H9 (cell line): ENCODE results near the gene ITCH. TPM values are rescaled to one million over a fixed set of nuclear protein-coding genes. Genes with fewer than 3 reads are reported as not detected.

Experiments
- DNase-seq: peaks from one replicate; pipeline ENCODE4 v3.0.0-alpha.2; 2017
- H2AFZ ChIP-seq: one replicate; pipeline ENCODE4 v1.6.1; 2013; ENCODE audit warnings: mild to moderate bottlenecking, low read length, control low read depth, moderate library complexity
- H2AK5ac ChIP-seq: 2 replicates; pipeline ENCODE4 v1.6.1; 2013; ENCODE audit warnings: low read length, control low read depth, mixed read lengths; ENCODE audit not compliant: insufficient read length
- H2BK120ac ChIP-seq: one replicate; pipeline ENCODE4 v1.6.1; 2013; ENCODE audit warnings: low read depth, mild to moderate bottlenecking, low read length, control low read depth, inconsistent platforms; ENCODE audit not compliant: poor library complexity, severe bottlenecking
- H2BK12ac ChIP-seq: 2 replicates; pipeline ENCODE4 v1.6.1; 2013; ENCODE audit warnings: low read length, control low read depth, mixed read lengths, low read depth; ENCODE audit not compliant: insufficient read length
- H2BK15ac ChIP-seq: 2 replicates; pipeline ENCODE4 v1.6.1; 2013; ENCODE audit warnings: low read depth, low read length, control low read depth
- H2BK20ac ChIP-seq: one replicate; pipeline ENCODE4 v1.6.1; 2013; ENCODE audit warnings: low read depth, mild to moderate bottlenecking, low read length, control low read depth, inconsistent platforms; ENCODE audit not compliant: poor library complexity, severe bottlenecking
- H2BK5ac ChIP-seq: 2 replicates; pipeline ENCODE4 v1.6.1; 2013; ENCODE audit warnings: low read length, control low read depth, mixed read lengths; ENCODE audit not compliant: insufficient read length
- H3K14ac ChIP-seq: 2 replicates; pipeline ENCODE4 v1.6.1; 2013; ENCODE audit warnings: low read length, control low read depth; ENCODE audit not compliant: insufficient read depth
- H3K18ac ChIP-seq: 2 replicates; pipeline ENCODE4 v1.6.1; 2013; ENCODE audit warnings: low read depth, mild to moderate bottlenecking, mixed read lengths, low read length, control low read depth; ENCODE audit not compliant: insufficient read length
- H3K23ac ChIP-seq: 2 replicates; pipeline ENCODE4 v1.6.1; 2013; ENCODE audit warnings: low read length, control low read depth, mixed read lengths, low read depth; ENCODE audit not compliant: insufficient read length
- H3K23me2 ChIP-seq: 2 replicates; pipeline ENCODE4 v1.6.1; 2013; ENCODE audit warnings: low read depth, mild to moderate bottlenecking, mixed read lengths, low read length, control low read depth; ENCODE audit not compliant: insufficient read length, poor library complexity, severe bottlenecking
- H3K27ac ChIP-seq: 2 replicates; pipeline ENCODE4 v1.5.1; 2013; ENCODE audit warnings: low read length, control low read depth, mixed read lengths, low read depth; ENCODE audit not compliant: insufficient read length
- H3K27me3 ChIP-seq: 2 replicates; pipeline ENCODE4 v1.6.1; 2013; ENCODE audit warnings: low read length, control low read depth, inconsistent platforms; ENCODE audit not compliant: insufficient read depth
- H3K4ac ChIP-seq: 2 replicates; pipeline ENCODE4 v1.6.1; 2013; ENCODE audit warnings: low read depth, mild to moderate bottlenecking, control low read depth, inconsistent platforms, low read length, moderate library complexity
- H3K4me1 ChIP-seq: 2 replicates; pipeline ENCODE4 v1.6.1; 2013; ENCODE audit warnings: low read length, control low read depth, inconsistent platforms; ENCODE audit not compliant: insufficient read depth
- H3K4me2 ChIP-seq: 2 replicates; pipeline ENCODE4 v1.6.1; 2013; ENCODE audit warnings: low read length, control low read depth, mixed read lengths; ENCODE audit not compliant: insufficient read length, insufficient read depth
- H3K56ac ChIP-seq: 2 replicates; pipeline ENCODE4 v1.6.1; 2013; ENCODE audit warnings: low read depth, mild to moderate bottlenecking, mixed read lengths, low read length, control low read depth; ENCODE audit not compliant: insufficient read length
- H3K79me1 ChIP-seq: 2 replicates; pipeline ENCODE4 v1.6.1; 2013; ENCODE audit warnings: low read depth, mild to moderate bottlenecking, moderate library complexity, low read length, control low read depth, inconsistent platforms; ENCODE audit not compliant: insufficient read depth, poor library complexity, severe bottlenecking
- H3K79me2 ChIP-seq: 2 replicates; pipeline ENCODE4 v1.6.1; 2013; ENCODE audit warnings: low read length, control low read depth, inconsistent platforms; ENCODE audit not compliant: insufficient read depth
- H3K9ac ChIP-seq: 2 replicates; pipeline ENCODE4 v1.6.1; 2013; ENCODE audit warnings: low read length, control low read depth, mixed read lengths; ENCODE audit not compliant: insufficient read length; ENCODE audit errors: extremely low read depth
- H3K9me3 ChIP-seq: one replicate; pipeline ENCODE4 v1.6.1; 2013; ENCODE audit warnings: low read depth, low read length, inconsistent platforms; ENCODE audit not compliant: control insufficient read depth
- H3T11ph ChIP-seq: one replicate; pipeline ENCODE4 v1.6.1; 2013; ENCODE audit warnings: mild to moderate bottlenecking, low read length, control low read depth, inconsistent platforms
- H4K20me1 ChIP-seq: one replicate; pipeline ENCODE4 v1.6.1; 2013; ENCODE audit not compliant: control insufficient read depth, insufficient read length, insufficient read depth
- H4K5ac ChIP-seq: 2 replicates; pipeline ENCODE4 v1.6.1; 2013; ENCODE audit warnings: low read depth, mild to moderate bottlenecking, mixed read lengths, low read length, control low read depth; ENCODE audit not compliant: insufficient read length
- H4K8ac ChIP-seq: replicated peaks from 2 replicates; pipeline ENCODE4 v1.6.1; 2013; ENCODE audit warnings: low read length, control low read depth, mixed read lengths, low read depth; ENCODE audit not compliant: insufficient read length
- H4K91ac ChIP-seq: 2 replicates; pipeline ENCODE4 v1.6.1; 2013; ENCODE audit warnings: low read depth, mild to moderate bottlenecking, moderate library complexity, mixed read lengths, low read length, control low read depth; ENCODE audit not compliant: insufficient read length
- H3K27ac Mint-ChIP-seq, 3 experiments: 2 replicates in 2 of 3; 3 replicates in 1 of 3; pipeline ENCODE4 v1.8.0; 2020 to 2021; ENCODE audit warnings: mixed read lengths in 3 of 3, mild to moderate bottlenecking in 1 of 3, moderate library complexity in 1 of 3
- H3K27me3 Mint-ChIP-seq: 2 replicates; pipeline ENCODE4 v1.8.0; 2021; ENCODE audit warnings: low read depth, mild to moderate bottlenecking, moderate library complexity, mixed read lengths
- H3K36me3 Mint-ChIP-seq, 3 experiments: 2 replicates in 2 of 3; 3 replicates in 1 of 3; pipeline ENCODE4 v1.8.0; 2020 to 2021; ENCODE audit warnings: low read depth in 3 of 3, mixed read lengths in 3 of 3; ENCODE audit not compliant: insufficient read depth in 1 of 3
- H3K4me1 Mint-ChIP-seq, 2 experiments: 2 replicates each; pipeline ENCODE4 v1.8.0; 2020; ENCODE audit warnings: mixed read lengths in 2 of 2
- H3K4me3 Mint-ChIP-seq, 2 experiments: 2 replicates in 1 of 2; 3 replicates in 1 of 2; pipeline ENCODE4 v1.8.0; 2020 to 2021; ENCODE audit warnings: mild to moderate bottlenecking in 2 of 2, mixed read lengths in 2 of 2, moderate library complexity in 1 of 2
- H3K9me3 Mint-ChIP-seq, 2 experiments: 2 replicates in 1 of 2; 3 replicates in 1 of 2; pipeline ENCODE4 v1.8.0; 2020; ENCODE audit warnings: mild to moderate bottlenecking in 2 of 2, mixed read lengths in 2 of 2, moderate library complexity in 1 of 2
- CTCF ChIP-seq: fragments of 200-600 bp; sonication (generic); conservative IDR thresholded peaks from 3 replicates; pipeline ENCODE4 v1.8.0; 2021; ENCODE audit warnings: antibody characterized with exemption, mild to moderate bottlenecking
- WGBS: extraction: QIAGEN DNeasy Blood & Tissue Kit; methylation state at CpG from one replicate; pipeline ENCODE4 v1.1.7; 2013; ENCODE audit warnings: missing lambda C conversion rate, low lambda C conversion rate, mixed read lengths; ENCODE audit not compliant: insufficient read length; ENCODE audit errors: extremely low coverage; 5-methylcytosine and 5-hydroxymethylcytosine counted together
- total RNA-seq: library from RNA; stranded (reverse); gene quantifications from 2 replicates; pipeline ENCODE4 v1.2.1, GENCODE V29; 2021

The ITCH gene
- total RNA-seq, 1 experiment from 2014 or later: 55.9 TPM

GRCh38 chr20:34331838-34332237 lies 31.2 kb upstream of the ITCH start:
- Mint-ChIP-seq H3K27me3 (no peaks in the 10 kb centered on the region), H3K9me3 (no peaks in the 10 kb centered on the region), H3K4me1 (peaks cover 10 to 18% of the 10 kb centered on the region in 2 experiments), H3K36me3 (no peaks in the 10 kb centered on the region), H3K4me3 (no peak overlapping the region), H3K27ac (no peak overlapping the region; a peak in 1 of 7 replicates)
- no peak overlapping the region for H3K56ac ChIP-seq
- no peak overlapping the region for H4K8ac ChIP-seq
- H3T11ph ChIP-seq: no peak overlapping the region
- H4K91ac ChIP-seq: no peak overlapping the region
- no CpG with 5 or more reads among the region's 7 CpGs for WGBS
- no peak for TF ChIP-seq CTCF
- no peak overlapping the region for H2BK15ac ChIP-seq
- H3K79me2 ChIP-seq: no peaks in the 10 kb centered on the region
- H2BK5ac ChIP-seq: no peak overlapping the region
- H3K4ac ChIP-seq: no peak overlapping the region
- no peak overlapping the region for H2AK5ac ChIP-seq
- H3K27ac ChIP-seq: no peak overlapping the region
- no peak overlapping the region for H3K4me2 ChIP-seq
- peak; percentile 83 for DNase-seq
- no peak overlapping the region for H4K5ac ChIP-seq
- no peak overlapping the region for H3K9ac ChIP-seq
- H4K20me1 ChIP-seq: no peaks in the 10 kb centered on the region
- no peaks in the 10 kb centered on the region for H3K27me3 ChIP-seq
- H3K23me2 ChIP-seq: no peaks in the 10 kb centered on the region
- H3K23ac ChIP-seq: no peak overlapping the region
- H2AFZ ChIP-seq: no peak overlapping the region
- no peaks in the 10 kb centered on the region for H3K4me1 ChIP-seq
- no peak overlapping the region for H3K14ac ChIP-seq
- H2BK20ac ChIP-seq: no peak overlapping the region
- H3K9me3 ChIP-seq: no peaks in the 10 kb centered on the region
- H2BK120ac ChIP-seq: no peak overlapping the region
- H3K79me1 ChIP-seq: no peaks in the 10 kb centered on the region
- no peak overlapping the region for H2BK12ac ChIP-seq
- H3K18ac ChIP-seq: no peak overlapping the region
